Thyroid gland (tissue), 4 donors: Measurements from ENCODE around the gene USP13.
"Not testable (repeated sequence)": the region's sequence is repeated elsewhere in the genome, so short reads cannot be mapped to it uniquely, and the experiment has no call there.

Experiments used
- CTCF ChIP-seq, 6 experiments: fragments of 200-600 bp in 3 of 6; fragments of 450-650 bp in 3 of 6; sonication (generic) in 3 of 6; IDR thresholded peaks; one replicate each; pipeline ENCODE4 v1.5.1; 2016 to 2019; ENCODE audit warnings: antibody characterized with exemption in 6 of 6, mild to moderate bottlenecking in 2 of 6, inconsistent platforms in 1 of 6, moderate library complexity in 1 of 6
- POLR2A ChIP-seq, 2 donors: fragments of 450-650 bp; IDR thresholded peaks; one replicate each; pipeline ENCODE4 v1.6.1; 2017; ENCODE audit warnings: antibody characterized with exemption in 2 of 2, mild to moderate bottlenecking in 2 of 2, moderate library complexity in 1 of 2

- not testable (repeated sequence) for TF ChIP-seq CTCF, POLR2A (IDR thresholded peaks at IDR 0.05)
These were observed 30.4 kb downstream of the USP13 start for GRCh38 chr3:179683286-179683685.
